ENCODE data around the gene COL25A1. TPM values are rescaled to one million over a fixed set of nuclear protein-coding genes. Genes with fewer than 3 reads are reported as not detected.

The COL25A1 gene
- total RNA-seq, 1 experiment from 2014 or later = not detected

- RAD21 ChIA-PET (ENCODE audit: low non-redundant PET in 1 of 2, low total read pairs in 2 of 2, uncharacterized antibody in 2 of 2, unreplicated experiment in 2 of 2) = no interaction called here
- no TSS peak for BruUV-seq (replicated peaks)
- ATAC-seq (no peak), DNase-seq (ENCODE audit: low read depth, low spot score) (no peak)
- Histone ChIP-seq H3K9ac (ENCODE audit: low read length) (no peak overlapping the region), H3K27me3 (ENCODE audit: insufficient read depth, low read length) (peaks cover 82% of the 10 kb centered on the region), H3K27ac (ENCODE audit: low read depth, low read length) (no peak overlapping the region), H4K20me1 (ENCODE audit: insufficient read depth) (no peaks in the 10 kb centered on the region), H2AFZ (ENCODE audit: low read depth, low read length, poor library complexity, severe bottlenecking) (no peak overlapping the region), H3K36me3 (ENCODE audit: control insufficient read depth in 1 of 2, insufficient read depth in 2 of 2, low read length in 2 of 2) (no peaks in the 10 kb centered on the region), H3K79me2 (ENCODE audit: insufficient read depth, low read length) (no peaks in the 10 kb centered on the region), H3K4me3 (replicated peaks in 1 of 2; ENCODE audit: low read depth in 1 of 2, low read length in 2 of 2) (no peak overlapping the region), H3K9me3 (ENCODE audit: control insufficient read depth in 1 of 2, insufficient read depth in 1 of 2, low read depth in 1 of 2, low read length in 2 of 2) (no peaks in the 10 kb centered on the region), H3K4me1 (ENCODE audit: control insufficient read depth in 1 of 2, insufficient read depth in 2 of 2, low read length in 2 of 2) (no peaks in the 10 kb centered on the region), H3K4me2 (ENCODE audit: low read length) (no peak overlapping the region), H3K9me2 (ENCODE audit: insufficient read depth) (no peaks in the 10 kb centered on the region)
- no peak for TF ChIP-seq YY1 (IDR thresholded peaks at IDR 0.05; ENCODE audit: extremely low read depth, insufficient replicate concordance, low read depth, low read length)
- no peak for TF ChIP-seq CEBPB (IDR thresholded peaks at IDR 0.05; ENCODE audit: low read depth)
- no peak for TF ChIP-seq POLR2AphosphoS5 (IDR thresholded peaks at IDR 0.05; ENCODE audit: low read depth, low read length)
- no peak for TF ChIP-seq ATF3 (IDR thresholded peaks at IDR 0.05)
- TF ChIP-seq SRF (IDR thresholded peaks at IDR 0.05; ENCODE audit: low read depth) = no peak
- no peak for TF ChIP-seq TCF7L2 (IDR thresholded peaks at IDR 0.05; ENCODE audit: borderline replicate concordance, extremely low read depth, insufficient read depth, insufficient read length)
- intact Hi-C loops (cut with micrococcal nuclease) = no loop called here
- CTCF ChIA-PET = no interaction called here
- POLR2A ChIA-PET = no interaction called here
These were observed 147.4 kb downstream of the COL25A1 start for GRCh38 chr4:109155084-109155483.

- RAD21 ChIA-PET (ENCODE audit: low non-redundant PET in 1 of 2, low total read pairs in 2 of 2, uncharacterized antibody in 2 of 2, unreplicated experiment in 2 of 2) = no interaction called here
- Histone ChIP-seq H2AFZ (ENCODE audit: low read depth, low read length, poor library complexity, severe bottlenecking) (no peak overlapping the region), H4K20me1 (ENCODE audit: insufficient read depth) (no peaks in the 10 kb centered on the region), H3K4me2 (ENCODE audit: low read length) (no peak overlapping the region), H3K9ac (ENCODE audit: low read length) (no peak overlapping the region), H3K36me3 (ENCODE audit: control insufficient read depth in 1 of 2, insufficient read depth in 2 of 2, low read length in 2 of 2) (no peaks in the 10 kb centered on the region), H3K27me3 (ENCODE audit: insufficient read depth, low read length) (peaks cover 75% of the 10 kb centered on the region), H3K9me3 (ENCODE audit: control insufficient read depth in 1 of 2, insufficient read depth in 1 of 2, low read depth in 1 of 2, low read length in 2 of 2) (no peaks in the 10 kb centered on the region), H3K79me2 (ENCODE audit: insufficient read depth, low read length) (no peaks in the 10 kb centered on the region), H3K9me2 (ENCODE audit: insufficient read depth) (no peaks in the 10 kb centered on the region), H3K4me3 (replicated peaks in 1 of 2; ENCODE audit: low read depth in 1 of 2, low read length in 2 of 2) (no peak overlapping the region), H3K4me1 (ENCODE audit: control insufficient read depth in 1 of 2, insufficient read depth in 2 of 2, low read length in 2 of 2) (no peaks in the 10 kb centered on the region), H3K27ac (ENCODE audit: low read depth, low read length) (no peak overlapping the region)
- CTCF ChIA-PET = no interaction called here
- ATAC-seq (no peak), DNase-seq (ENCODE audit: low read depth, low spot score) (no peak)
- intact Hi-C loops (cut with micrococcal nuclease) = no loop called here
- POLR2A ChIA-PET = no interaction called here
- no peak for TF ChIP-seq SP1 (IDR thresholded peaks at IDR 0.05; ENCODE audit: low read depth)
- TF ChIP-seq ZFX (IDR thresholded peaks at IDR 0.05) = no peak
- no peak for TF ChIP-seq ZNF274 (IDR thresholded peaks at IDR 0.05; ENCODE audit: low read depth, low read length)
- TF ChIP-seq SIN3A (IDR thresholded peaks at IDR 0.05; ENCODE audit: low read depth) = no peak
- no peak for TF ChIP-seq POLR2AphosphoS5 (IDR thresholded peaks at IDR 0.05; ENCODE audit: low read depth, low read length)
- no TSS peak for BruUV-seq (replicated peaks)
These were observed 148.0 kb downstream of the COL25A1 start for GRCh38 chr4:109154424-109154823.
